HCT116 (cell line): ENCODE data around the gene CST4.

Experiments
- ATF3 ChIP-seq: IDR thresholded peaks from 2 replicates; pipeline ENCODE4 v1.6.1; 2012
- EZH2 ChIP-seq: fragments of 200-600 bp; sonication (generic); IDR thresholded peaks from 2 replicates; pipeline ENCODE4 v1.6.1; 2017; ENCODE audit warnings: antibody characterized with exemption, mixed run types
- EZH2phosphoT487 ChIP-seq: fragments of 200-600 bp; IDR thresholded peaks from 2 replicates; pipeline ENCODE4 v1.6.1; 2018; ENCODE audit warnings: antibody characterized with exemption, borderline replicate concordance
- JUND ChIP-seq: IDR thresholded peaks from 2 replicates; pipeline ENCODE4 v1.6.1; 2012
- POLR2A ChIP-seq: IDR thresholded peaks from 2 replicates; pipeline ENCODE4 v1.7.0; 2011; ENCODE audit warnings: borderline replicate concordance; ENCODE audit not compliant: insufficient read depth, insufficient read length; ENCODE audit errors: extremely low read depth
- POLR2AphosphoS5 ChIP-seq: IDR thresholded peaks from 2 replicates; pipeline ENCODE4 v1.6.1; 2011; ENCODE audit warnings: mild to moderate bottlenecking, low read depth, low read length, moderate library complexity
- TF ChIP-seq, protein P1 (sequence below), 3 experiments: fragments of 200-600 bp in 1 of 3; sonication (generic) in 1 of 3; IDR thresholded peaks in 2 of 3; conservative IDR thresholded peaks in 1 of 3; 2 replicates each; pipeline ENCODE4 v1.5.1; 2012 to 2017; ENCODE audit warnings: low read depth in 2 of 3, low read length in 2 of 3, antibody characterized with exemption in 1 of 3, borderline replicate concordance in 1 of 3, control low read depth in 1 of 3, mild to moderate bottlenecking in 1 of 3, mixed read lengths in 1 of 3, mixed run types in 1 of 3, moderate library complexity in 1 of 3; ENCODE audit not compliant: insufficient read depth in 1 of 3

- no peak for TF ChIP-seq EZH2phosphoT487
- TF ChIP-seq, protein P1, sequence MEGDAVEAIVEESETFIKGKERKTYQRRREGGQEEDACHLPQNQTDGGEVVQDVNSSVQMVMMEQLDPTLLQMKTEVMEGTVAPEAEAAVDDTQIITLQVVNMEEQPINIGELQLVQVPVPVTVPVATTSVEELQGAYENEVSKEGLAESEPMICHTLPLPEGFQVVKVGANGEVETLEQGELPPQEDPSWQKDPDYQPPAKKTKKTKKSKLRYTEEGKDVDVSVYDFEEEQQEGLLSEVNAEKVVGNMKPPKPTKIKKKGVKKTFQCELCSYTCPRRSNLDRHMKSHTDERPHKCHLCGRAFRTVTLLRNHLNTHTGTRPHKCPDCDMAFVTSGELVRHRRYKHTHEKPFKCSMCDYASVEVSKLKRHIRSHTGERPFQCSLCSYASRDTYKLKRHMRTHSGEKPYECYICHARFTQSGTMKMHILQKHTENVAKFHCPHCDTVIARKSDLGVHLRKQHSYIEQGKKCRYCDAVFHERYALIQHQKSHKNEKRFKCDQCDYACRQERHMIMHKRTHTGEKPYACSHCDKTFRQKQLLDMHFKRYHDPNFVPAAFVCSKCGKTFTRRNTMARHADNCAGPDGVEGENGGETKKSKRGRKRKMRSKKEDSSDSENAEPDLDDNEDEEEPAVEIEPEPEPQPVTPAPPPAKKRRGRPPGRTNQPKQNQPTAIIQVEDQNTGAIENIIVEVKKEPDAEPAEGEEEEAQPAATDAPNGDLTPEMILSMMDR (IDR thresholded peaks at IDR 0.05 in 2 of 3, conservative IDR thresholded peaks at IDR 0.05 in 1 of 3; ENCODE audit: borderline replicate concordance in 1 of 3, insufficient read depth in 1 of 3, low read depth in 2 of 3, low read length in 2 of 3): no peak
- no peak for TF ChIP-seq POLR2AphosphoS5
- no peak for TF ChIP-seq JUND
- TF ChIP-seq ATF3: no peak
- TF ChIP-seq POLR2A: no peak
- TF ChIP-seq EZH2: no peak
These were observed 50.5 kb downstream of the CST4 start for GRCh38 chr20:23638309-23638708.
